Measurements from ENCODE around the gene FSIP1. TPM values are rescaled to one million over a fixed set of nuclear protein-coding genes. Genes with fewer than 3 reads are reported as not detected.

Gene FSIP1
- total RNA-seq, 1 donor from 2014 or later = 0.71 TPM

GRCh38 chr15:39744334-39745103 lies 38.1 kb downstream of the FSIP1 start:
- no peak for DNase-seq (ENCODE audit: low read depth)
- Histone ChIP-seq H3K4me3 (ENCODE audit: low read depth, low read length) (no peak overlapping the region), H3K27me3 (ENCODE audit: control insufficient read depth, insufficient read depth, low read length) (no peaks in the 10 kb centered on the region), H3K36me3 (ENCODE audit: control insufficient read depth, insufficient read depth, low read length) (no peaks in the 10 kb centered on the region)
- no peak for TF ChIP-seq CTCF (IDR thresholded peaks at IDR 0.05; ENCODE audit: insufficient read depth, low read length, poor library complexity, severe bottlenecking)

- no peak for DNase-seq (ENCODE audit: low read depth)
- Histone ChIP-seq H3K4me3 (ENCODE audit: low read depth, low read length) (no peak overlapping the region), H3K36me3 (ENCODE audit: control insufficient read depth, insufficient read depth, low read length) (no peaks in the 10 kb centered on the region), H3K27me3 (ENCODE audit: control insufficient read depth, insufficient read depth, low read length) (no peaks in the 10 kb centered on the region)
- TF ChIP-seq CTCF (IDR thresholded peaks at IDR 0.05; ENCODE audit: insufficient read depth, low read length, poor library complexity, severe bottlenecking) = no peak
Observed at GRCh38 chr15:39743611-39744010, 39.0 kb downstream of the FSIP1 start.

DNA sequence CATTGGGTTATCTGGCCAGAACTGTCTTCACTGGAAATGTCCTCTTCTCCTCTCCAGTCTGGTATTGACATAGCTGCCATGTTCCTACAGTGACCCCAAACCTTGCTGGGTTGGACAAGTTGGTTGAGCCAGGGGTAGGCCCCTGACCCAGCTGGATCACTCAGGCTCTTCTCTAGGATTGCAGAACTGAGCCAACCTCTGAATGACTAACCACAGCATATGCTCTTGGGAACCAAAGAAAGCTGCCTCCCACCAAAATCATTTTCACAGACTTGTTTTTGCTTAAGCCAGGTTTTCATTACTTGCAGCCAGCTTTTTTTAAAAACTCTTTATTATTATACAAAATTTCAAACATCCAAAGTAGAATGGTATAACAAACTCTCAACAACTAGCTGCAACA lies 41.4 kb downstream of the FSIP1 start:
- Histone ChIP-seq H3K4me3 (ENCODE audit: low read depth, low read length) (no peak overlapping the region), H3K36me3 (ENCODE audit: control insufficient read depth, insufficient read depth, low read length) (no peaks in the 10 kb centered on the region), H3K27me3 (ENCODE audit: control insufficient read depth, insufficient read depth, low read length) (no peaks in the 10 kb centered on the region)
- DNase-seq (ENCODE audit: low read depth) = no peak
- TF ChIP-seq CTCF (IDR thresholded peaks at IDR 0.05; ENCODE audit: insufficient read depth, low read length, poor library complexity, severe bottlenecking) = no peak

DNA sequence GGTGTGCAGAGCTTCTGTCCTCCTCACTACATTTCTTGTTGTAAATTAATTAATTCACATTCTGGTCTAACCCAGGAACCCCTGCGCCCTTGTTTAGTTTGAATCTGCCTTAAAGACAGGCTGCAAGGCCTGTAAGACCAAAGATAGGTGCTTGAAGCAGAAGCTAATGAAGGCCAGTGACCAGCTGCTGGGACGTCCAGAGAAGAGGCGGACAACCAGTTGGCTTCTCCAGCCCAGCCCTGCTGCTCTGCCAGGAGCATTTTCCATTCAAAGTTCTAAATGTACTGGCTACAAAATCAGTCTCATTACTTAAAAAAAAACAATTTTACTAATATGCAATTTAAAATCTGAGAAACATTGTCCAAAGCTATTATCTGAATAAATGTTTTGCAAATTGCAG lies 43.6 kb downstream of the FSIP1 start:
- TF ChIP-seq CTCF (IDR thresholded peaks at IDR 0.05; ENCODE audit: insufficient read depth, low read length, poor library complexity, severe bottlenecking) = no peak
- Histone ChIP-seq H3K36me3 (ENCODE audit: control insufficient read depth, insufficient read depth, low read length) (no peaks in the 10 kb centered on the region), H3K4me3 (ENCODE audit: low read depth, low read length) (no peak overlapping the region), H3K27me3 (ENCODE audit: control insufficient read depth, insufficient read depth, low read length) (no peaks in the 10 kb centered on the region)
- DNase-seq (ENCODE audit: low read depth) = no peak

- Histone ChIP-seq H3K27me3 (ENCODE audit: control insufficient read depth, insufficient read depth, low read length) (no peaks in the 10 kb centered on the region), H3K4me3 (ENCODE audit: low read depth, low read length) (no peak overlapping the region), H3K36me3 (ENCODE audit: control insufficient read depth, insufficient read depth, low read length) (no peaks in the 10 kb centered on the region)
- no peak for DNase-seq (ENCODE audit: low read depth)
- no peak for TF ChIP-seq CTCF (IDR thresholded peaks at IDR 0.05; ENCODE audit: insufficient read depth, low read length, poor library complexity, severe bottlenecking)
Observed at GRCh38 chr15:39737196-39737550, 45.5 kb downstream of the FSIP1 start.

All from kidney epithelial cell (primary cell).